ENCODE data around the gene TEX51.

The TEX51 gene

DNA sequence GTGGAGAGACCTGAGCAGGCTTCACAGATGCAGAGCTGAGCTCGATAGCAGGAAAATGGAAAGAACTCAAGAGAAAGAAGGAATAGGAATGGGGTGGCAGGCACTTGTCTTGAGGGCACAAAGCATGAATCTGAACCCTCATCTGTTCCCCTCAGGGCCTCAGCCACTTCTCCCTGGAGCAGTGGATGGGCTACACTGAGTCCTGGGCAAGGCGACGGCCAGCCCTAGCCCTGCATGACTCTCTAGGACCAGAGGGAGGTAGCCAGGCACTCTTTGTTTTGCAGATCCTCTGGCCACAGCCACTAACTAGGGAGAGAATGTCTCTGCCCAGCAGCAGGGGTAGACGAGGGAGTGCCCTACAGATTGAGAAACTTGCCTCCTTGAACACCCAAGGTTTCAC lies 3.4 kb upstream of the TEX51 start:
- Histone ChIP-seq H3K36me3 (ENCODE audit: insufficient read depth, low read length) (no peaks in the 10 kb centered on the region), H3K4me3 (ENCODE audit: low read length, poor library complexity, severe bottlenecking) (no peak overlapping the region), H3K79me2 (ENCODE audit: insufficient read depth, low read length) (no peaks in the 10 kb centered on the region), H4K20me1 (ENCODE audit: insufficient read depth, low read length, poor library complexity, severe bottlenecking) (no peaks in the 10 kb centered on the region), H3K27me3 (ENCODE audit: insufficient read depth, low read length, poor library complexity, severe bottlenecking) (no peaks in the 10 kb centered on the region), H3K4me2 (ENCODE audit: low read depth, low read length, poor library complexity, severe bottlenecking) (no peak overlapping the region), H2AFZ (ENCODE audit: low read length) (no peak overlapping the region), H3K9ac (ENCODE audit: low read depth, low read length, poor library complexity, severe bottlenecking) (no peak overlapping the region), H3K4me1 (ENCODE audit: insufficient read depth, low read length, poor library complexity, severe bottlenecking) (no peaks in the 10 kb centered on the region), H3K9me2 (replicated peaks; ENCODE audit: low read depth, low read length) (no peaks in the 10 kb centered on the region), H3K9me3 (ENCODE audit: insufficient read depth, low read depth, low read length) (no peaks in the 10 kb centered on the region; the same call in 1 of the 2 replicates), H3F3A (ENCODE audit: low read depth) (no peaks in the 10 kb centered on the region)
- TF ChIP-seq EZH2phosphoT487 (IDR thresholded peaks at IDR 0.05; ENCODE audit: borderline replicate concordance) (no peak), CTCF (conservative IDR thresholded peaks at IDR 0.05; ENCODE audit: low read length) (no peak)

DNA sequence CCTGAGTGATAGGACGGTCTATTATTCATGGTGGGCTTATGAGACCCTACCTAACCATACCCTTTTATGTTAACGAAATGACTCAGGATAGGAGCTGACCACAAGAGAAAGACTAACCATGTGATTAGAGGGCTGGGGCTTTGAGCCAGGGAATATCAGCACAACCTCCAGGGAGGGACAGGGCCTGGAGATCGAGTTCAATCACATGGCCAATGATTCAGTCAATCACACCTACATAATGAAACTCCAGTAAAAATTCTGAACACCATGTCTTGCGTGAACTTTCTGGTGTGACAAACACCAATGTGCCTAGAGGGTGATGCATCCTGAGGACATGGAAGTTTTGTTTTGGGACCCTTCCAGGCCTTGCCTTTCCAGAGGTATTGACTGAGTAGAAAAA lies 2.2 kb upstream of the TEX51 start:
- Histone ChIP-seq H3K27me3 (ENCODE audit: insufficient read depth, low read length, poor library complexity, severe bottlenecking) (no peaks in the 10 kb centered on the region), H3K4me1 (ENCODE audit: insufficient read depth, low read length, poor library complexity, severe bottlenecking) (no peaks in the 10 kb centered on the region), H3K9me3 (ENCODE audit: insufficient read depth, low read depth, low read length) (no peaks in the 10 kb centered on the region; the same call in 1 of the 2 replicates), H3K79me2 (ENCODE audit: insufficient read depth, low read length) (no peaks in the 10 kb centered on the region), H3K4me3 (ENCODE audit: low read length, poor library complexity, severe bottlenecking) (no peak overlapping the region), H3K9ac (ENCODE audit: low read depth, low read length, poor library complexity, severe bottlenecking) (no peak overlapping the region), H2AFZ (ENCODE audit: low read length) (no peak overlapping the region), H3K9me2 (replicated peaks; ENCODE audit: low read depth, low read length) (no peaks in the 10 kb centered on the region), H4K20me1 (ENCODE audit: insufficient read depth, low read length, poor library complexity, severe bottlenecking) (no peaks in the 10 kb centered on the region), H3K36me3 (ENCODE audit: insufficient read depth, low read length) (no peaks in the 10 kb centered on the region), H3F3A (ENCODE audit: low read depth) (no peaks in the 10 kb centered on the region), H3K4me2 (ENCODE audit: low read depth, low read length, poor library complexity, severe bottlenecking) (no peak overlapping the region)
- TF ChIP-seq CTCF (conservative IDR thresholded peaks at IDR 0.05; ENCODE audit: low read length) (no peak), EZH2phosphoT487 (IDR thresholded peaks at IDR 0.05; ENCODE audit: borderline replicate concordance) (no peak)

DNA sequence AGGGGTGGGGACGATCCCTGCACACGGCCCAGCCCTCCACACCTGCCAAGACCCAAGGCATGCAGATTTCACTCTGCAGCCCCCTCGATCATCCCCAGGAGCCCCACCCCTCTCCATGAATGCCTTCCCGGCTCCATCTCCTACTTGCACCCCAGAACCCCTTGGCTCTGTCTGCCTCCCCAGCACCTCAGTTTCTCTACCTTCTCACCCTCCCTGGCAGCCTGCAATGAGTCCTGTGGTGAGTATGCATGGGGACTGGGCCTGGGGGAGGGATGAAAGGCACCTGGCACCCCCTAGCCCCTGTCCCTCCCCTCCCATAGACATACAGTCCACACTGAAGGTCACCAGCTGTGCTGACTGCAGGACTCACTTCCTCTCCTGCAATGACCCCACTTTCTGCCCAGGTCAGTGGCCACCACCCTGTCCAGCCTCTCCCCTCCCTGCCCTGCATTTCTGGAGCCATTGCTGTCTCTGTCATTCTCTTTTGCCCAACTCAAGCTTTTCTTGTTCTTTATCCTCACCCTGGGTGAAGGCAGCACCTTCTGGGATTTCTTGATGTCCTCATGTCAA lies 1.0 kb downstream of the TEX51 start:
- Histone ChIP-seq H3K4me1 (ENCODE audit: insufficient read depth, low read length, poor library complexity, severe bottlenecking) (no peaks in the 10 kb centered on the region), H3K27me3 (ENCODE audit: insufficient read depth, low read length, poor library complexity, severe bottlenecking) (no peaks in the 10 kb centered on the region), H3K79me2 (ENCODE audit: insufficient read depth, low read length) (no peaks in the 10 kb centered on the region), H3K36me3 (ENCODE audit: insufficient read depth, low read length) (no peaks in the 10 kb centered on the region), H3K9ac (ENCODE audit: low read depth, low read length, poor library complexity, severe bottlenecking) (no peak overlapping the region), H3K4me3 (ENCODE audit: low read length, poor library complexity, severe bottlenecking) (no peak overlapping the region), H4K20me1 (ENCODE audit: insufficient read depth, low read length, poor library complexity, severe bottlenecking) (no peaks in the 10 kb centered on the region), H3F3A (ENCODE audit: low read depth) (no peaks in the 10 kb centered on the region), H2AFZ (ENCODE audit: low read length) (no peak overlapping the region), H3K4me2 (ENCODE audit: low read depth, low read length, poor library complexity, severe bottlenecking) (no peak overlapping the region), H3K9me3 (ENCODE audit: insufficient read depth, low read depth, low read length) (peaks cover 4% of the 10 kb centered on the region; the same call in 1 of the 2 replicates), H3K9me2 (replicated peaks; ENCODE audit: low read depth, low read length) (no peaks in the 10 kb centered on the region)
- TF ChIP-seq CTCF (conservative IDR thresholded peaks at IDR 0.05; ENCODE audit: low read length) (no peak), EZH2phosphoT487 (IDR thresholded peaks at IDR 0.05; ENCODE audit: borderline replicate concordance) (no peak)
